Stimulated activated CD4-positive, alpha-beta T cell treated with anti-CD3 and anti-CD28 coated beads, Interleukin-4, amount 100 ng/mL, for 4 hours (primary cell): ENCODE results near the gene SPRR1B.
"Not testable (repeated sequence)": the region's sequence is repeated elsewhere in the genome, so short reads cannot be mapped to it uniquely, and the experiment has no call there.

Experiments used
- DNase-seq, 2 experiments: peaks; one replicate each; pipeline ENCODE4 v3.0.0-alpha.2; 2020

Gene SPRR1B, protein sequence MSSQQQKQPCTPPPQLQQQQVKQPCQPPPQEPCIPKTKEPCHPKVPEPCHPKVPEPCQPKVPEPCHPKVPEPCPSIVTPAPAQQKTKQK

DNA sequence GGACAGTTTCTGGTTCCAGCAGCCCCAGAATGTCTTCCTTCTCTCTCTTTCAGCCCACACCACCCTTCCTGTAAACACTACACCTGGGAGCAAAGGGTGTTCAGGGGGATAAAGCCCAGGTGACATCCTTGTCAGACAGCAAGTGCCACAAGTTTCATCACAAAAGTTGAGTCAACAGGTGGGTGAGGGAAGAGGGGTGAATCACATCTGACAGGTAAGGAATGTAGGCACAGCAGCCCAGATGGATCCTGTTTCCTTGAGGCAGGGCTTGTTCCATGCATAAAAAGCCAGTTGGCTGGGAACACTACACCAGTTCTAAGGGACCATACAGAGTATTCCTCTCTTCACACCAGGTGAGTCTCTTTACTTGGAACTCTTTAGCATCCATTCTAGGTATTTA lies at the start of gene SPRR1B:
Gene SPRR1B (plus strand): TSS at position 309 of the 400 bp plus-strand sequence. CDS start 1,143 bp downstream, outside the sequence.
- DNase-seq = no peak

DNA sequence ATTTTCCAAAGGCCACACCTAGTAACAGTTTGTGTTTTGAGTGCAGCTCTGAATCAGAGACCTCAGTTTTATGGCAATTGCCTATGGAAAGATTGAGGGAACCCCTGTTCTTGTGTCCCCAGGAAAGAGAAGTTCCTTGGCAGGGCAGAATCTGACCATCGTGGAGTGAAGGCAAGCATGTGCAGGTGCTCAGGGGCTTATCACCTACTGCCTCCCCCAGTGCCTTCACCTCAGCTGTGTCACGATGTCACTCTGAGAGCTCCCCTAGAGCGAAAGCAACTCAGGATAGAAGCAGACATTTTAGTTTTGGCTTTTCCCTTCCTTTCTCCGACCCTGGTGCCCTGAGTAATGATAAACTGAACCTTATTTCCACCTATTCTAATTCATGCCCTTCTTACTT lies 48.9 kb upstream of the SPRR1B start:
- no peak for DNase-seq

DNA sequence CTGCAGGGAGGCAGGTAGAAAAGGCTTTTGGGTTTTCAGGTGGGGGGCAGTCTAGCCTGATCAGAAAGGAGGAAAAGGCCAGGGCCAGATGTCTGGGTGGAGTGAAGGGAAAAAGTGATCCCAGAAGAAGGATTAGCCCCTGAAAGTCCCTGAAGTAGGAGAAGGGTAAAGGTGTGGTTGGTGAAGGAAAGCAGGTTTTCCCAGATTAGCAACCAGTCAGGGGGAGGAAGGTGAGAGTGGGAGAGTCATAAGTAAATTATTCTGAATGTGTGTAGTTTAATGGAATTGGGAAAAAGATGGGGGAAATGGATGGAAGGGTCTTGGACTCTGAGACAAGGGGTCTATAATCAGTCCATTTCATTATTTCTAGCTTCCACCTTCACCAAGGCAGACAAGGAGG lies 47.8 kb upstream of the SPRR1B start:
- DNase-seq = no peak

DNA sequence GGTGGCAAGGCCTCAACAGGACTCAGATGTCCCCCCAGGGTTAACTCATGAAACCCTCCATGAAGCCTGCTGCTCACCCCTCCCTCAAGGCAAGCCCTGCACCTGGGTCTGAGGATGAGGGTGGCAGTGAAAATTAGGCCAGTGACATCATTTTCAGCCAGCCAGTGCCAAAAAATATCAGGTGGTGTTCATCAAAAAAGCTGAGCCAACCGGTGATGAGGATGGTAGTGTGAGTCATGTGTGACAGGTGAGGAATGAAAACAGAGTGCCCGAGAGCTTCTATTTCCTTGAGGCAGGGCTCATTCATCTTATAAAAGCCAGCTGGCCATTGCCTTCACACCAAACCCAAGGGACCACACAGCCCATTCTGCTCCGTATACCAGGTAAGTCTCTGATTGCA lies 47.3 kb upstream of the SPRR1B start, which contains the start of gene SPRR1A:
Gene SPRR1A (plus strand): TSS at position 339 of the 400 bp plus-strand sequence. CDS start 1,150 bp downstream, outside the sequence.
- no peak for DNase-seq

DNA sequence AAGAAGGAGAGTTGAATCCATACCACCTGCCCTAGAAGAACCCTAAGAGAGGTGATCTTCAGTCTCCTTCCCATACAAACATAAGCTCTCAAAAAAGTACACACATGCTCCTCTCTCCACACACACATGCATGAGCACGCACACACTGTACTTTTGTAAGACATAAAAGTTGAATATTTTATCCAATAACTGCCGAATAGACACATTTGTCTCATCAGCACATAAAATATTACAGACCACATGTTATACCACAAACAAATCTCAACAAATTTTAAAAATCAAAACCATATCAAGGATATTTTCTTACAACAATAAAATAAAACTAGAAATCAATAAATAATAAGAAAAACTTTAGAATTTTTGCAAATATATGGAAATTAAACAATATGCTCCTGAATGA lies 44.4 kb upstream of the SPRR1B start:
- no peak for DNase-seq

DNA sequence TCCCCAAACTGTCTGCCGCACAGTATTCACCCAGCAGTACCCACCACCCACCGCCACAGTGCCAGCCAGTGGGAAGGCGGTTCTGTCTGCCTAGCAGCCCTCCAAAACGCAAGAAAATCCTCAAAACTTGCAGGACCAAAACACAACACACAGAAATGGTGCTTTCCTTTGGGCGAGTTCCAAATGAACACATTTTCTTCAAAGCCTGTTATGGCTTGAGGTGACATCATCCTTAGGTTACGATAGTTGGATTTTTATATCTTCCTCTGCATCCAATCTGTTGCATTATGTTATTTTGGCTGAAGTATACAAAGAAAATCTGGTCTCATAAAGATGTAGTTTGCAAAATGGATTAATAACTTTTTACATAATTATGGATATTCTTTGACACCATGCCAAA lies 37.8 kb upstream of the SPRR1B start:
- DNase-seq = no peak

DNA sequence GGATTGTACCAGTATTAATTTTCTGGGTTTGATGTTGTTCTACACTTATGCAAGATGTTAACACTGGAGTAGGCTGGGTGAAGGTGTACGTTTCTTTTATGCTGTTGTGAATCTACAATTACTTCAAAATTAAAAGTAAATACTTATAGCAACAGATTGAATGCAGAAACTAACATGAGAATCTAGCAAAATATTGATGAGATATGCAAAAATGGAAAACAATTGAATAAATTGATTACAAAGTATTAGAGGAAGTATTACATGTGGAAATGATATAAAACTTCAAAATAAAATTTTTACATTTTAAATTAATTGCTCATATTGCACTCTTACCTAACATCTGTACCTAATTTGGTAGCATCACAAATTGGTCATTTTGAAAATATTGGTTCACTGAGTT lies 35.2 kb upstream of the SPRR1B start:
- no peak for DNase-seq

DNA sequence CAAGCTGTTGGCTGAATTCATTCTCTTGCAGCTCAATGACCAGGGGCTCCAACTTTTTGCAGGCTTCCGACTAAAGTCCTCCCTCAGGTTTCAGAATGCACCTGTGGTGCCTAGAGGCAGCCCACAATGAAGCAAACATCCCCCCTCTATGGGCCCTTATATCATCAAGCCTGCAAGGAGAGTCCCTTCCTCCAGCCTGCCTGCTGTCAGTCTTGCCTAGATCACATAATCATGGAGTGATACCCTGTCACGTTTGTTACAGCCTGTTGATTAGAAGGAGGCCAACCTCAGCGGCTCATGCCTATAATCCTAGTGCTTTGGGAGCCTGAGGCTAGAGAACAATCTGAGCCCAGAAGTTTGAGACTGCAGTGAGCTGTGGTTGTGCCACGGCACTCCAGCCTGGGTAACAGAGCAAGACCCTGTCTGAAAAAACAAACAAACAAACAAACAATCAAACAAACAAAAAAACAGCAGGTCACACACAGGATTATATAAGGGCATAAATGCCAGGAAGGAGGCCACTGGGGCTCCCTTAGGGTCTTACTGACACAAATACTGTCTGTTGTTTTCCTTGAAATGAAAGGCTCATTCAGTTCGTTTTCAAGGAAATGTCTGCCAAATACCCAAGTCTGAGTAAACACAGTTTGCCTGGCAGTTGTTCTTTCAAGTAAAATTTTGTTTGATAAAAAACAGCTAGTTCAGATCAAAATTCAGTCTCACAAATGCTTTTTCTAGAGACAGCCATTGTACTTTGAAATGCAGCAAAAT lies 34.2 kb upstream of the SPRR1B start:
- DNase-seq = no peak

DNA sequence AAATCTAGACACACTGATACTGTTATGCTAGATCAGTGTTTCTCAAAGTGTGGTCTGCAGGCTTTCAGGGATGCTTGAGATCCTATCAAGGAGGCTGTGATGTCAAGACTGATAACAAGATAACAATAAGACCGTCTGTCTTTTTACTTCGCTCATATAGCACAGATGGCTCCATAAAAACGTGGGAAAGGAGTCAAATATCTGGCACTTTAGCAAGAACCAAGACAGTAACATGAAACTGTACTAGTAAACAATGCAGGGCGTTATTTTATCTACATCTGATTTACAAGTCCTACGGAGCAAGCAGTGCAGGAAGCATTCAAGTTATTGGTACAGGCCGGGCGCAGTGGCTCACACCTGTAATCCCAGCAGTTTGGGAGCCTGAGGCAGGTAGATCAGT lies 33.1 kb upstream of the SPRR1B start:
- DNase-seq = no peak

DNA sequence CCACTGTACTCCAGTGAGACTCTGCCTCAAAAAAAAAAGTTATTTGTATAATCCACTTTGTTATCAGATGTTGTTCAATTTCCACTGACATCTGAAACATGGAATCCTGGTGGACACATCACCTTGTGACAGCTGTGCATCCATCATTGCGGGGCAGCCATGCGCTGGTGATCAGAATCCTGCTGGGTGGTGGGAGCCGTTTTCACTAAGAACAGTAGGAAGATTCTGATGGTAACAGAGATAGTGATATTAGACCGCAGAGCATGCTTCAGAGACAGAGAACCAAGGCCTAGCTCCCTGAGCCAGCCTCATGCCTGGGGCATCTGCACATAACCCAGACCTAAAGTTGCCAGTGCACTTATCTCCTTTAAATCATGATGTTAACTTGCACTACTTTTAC lies 32.5 kb upstream of the SPRR1B start:
- no peak for DNase-seq

DNA sequence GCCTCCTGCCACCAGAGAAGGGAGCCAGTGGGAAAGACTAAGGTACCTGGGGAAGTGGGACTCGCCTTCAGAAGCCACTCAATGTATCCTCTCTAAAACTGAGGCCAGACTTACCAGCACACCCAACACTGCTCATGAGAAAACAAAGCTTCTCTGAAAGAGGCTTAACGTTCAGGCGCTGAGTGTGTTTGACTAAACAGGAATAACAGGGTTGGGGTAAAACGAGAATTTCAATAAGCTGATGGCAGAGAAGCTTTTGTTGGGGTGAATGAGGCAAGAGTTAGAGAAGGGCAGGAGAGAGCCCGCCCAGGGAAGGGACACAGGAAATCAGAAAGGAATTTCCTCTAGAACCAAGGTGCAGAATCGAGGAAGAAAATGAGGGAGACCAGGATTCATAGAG lies 31.2 kb upstream of the SPRR1B start:
- DNase-seq = no peak

DNA sequence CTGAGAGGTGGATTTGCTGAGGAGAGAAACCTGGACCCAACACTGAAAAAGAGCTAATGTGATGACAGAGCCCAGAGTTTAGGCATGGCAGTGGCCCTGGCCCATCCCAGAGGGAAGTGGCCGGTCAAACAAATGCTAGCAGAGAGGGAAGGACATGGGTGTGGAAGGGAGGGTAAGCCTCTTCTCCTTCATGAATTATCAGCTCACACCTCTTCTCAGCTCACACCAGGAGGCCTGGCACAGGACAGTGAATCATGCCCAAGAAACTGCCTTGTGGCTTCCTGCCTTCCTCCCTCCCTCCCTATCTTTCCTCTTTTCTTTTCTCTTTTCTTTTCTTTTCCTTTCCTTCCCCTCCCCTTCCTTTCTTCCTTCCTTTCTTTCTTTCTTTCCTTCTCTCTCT lies 30.7 kb upstream of the SPRR1B start:
- no peak for DNase-seq

DNA sequence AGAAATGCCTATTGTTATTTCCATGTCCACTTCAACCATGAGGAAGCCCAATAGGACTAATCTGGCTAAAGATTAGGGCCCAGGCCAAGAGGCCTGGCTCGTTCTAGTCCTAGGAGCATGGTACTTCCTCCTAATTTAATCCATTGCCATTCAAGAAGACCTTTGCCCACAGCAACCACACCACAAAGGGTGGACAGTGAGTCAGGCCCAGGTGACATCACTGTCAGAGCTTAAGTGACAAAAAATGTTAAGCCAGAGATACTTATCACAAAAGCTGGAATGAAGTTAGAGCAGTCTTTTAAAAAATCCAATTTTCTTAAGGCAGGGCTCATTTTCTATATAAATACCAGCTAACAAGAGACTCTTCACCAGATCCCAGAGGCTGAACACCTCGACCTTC lies 29.6 kb upstream of the SPRR1B start, which contains the start of gene SPRR3:
Gene SPRR3 (plus strand): TSS at position 368 of the 400 bp plus-strand sequence. CDS start 1,272 bp downstream, outside the sequence.
- DNase-seq = no peak

DNA sequence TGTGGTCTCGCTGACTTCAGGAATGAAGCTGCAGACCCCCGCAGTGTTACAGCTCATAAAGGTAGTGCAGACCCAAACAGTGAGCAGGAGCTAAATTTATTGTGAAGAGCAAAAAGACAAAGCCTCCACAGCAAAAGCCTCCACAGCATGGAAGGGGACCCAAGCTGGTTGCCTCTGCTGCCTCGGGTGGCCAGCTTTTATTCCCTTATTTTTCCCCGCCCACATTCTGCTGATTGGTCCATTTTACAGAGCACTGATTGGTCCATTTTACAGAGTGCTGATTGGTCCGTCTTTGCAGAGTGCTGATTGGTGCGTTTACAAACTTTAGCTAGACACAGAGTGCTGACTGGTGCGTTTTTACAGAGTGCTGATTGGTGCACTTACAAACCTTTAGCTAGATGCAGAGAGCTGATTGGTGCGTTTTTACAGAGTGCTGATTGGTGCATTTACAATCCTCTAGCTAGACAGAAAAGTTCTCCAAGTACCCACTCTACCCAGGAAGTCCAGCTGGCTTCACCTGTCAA lies 19.7 kb upstream of the SPRR1B start:
- DNase-seq = not testable (repeated sequence)

DNA sequence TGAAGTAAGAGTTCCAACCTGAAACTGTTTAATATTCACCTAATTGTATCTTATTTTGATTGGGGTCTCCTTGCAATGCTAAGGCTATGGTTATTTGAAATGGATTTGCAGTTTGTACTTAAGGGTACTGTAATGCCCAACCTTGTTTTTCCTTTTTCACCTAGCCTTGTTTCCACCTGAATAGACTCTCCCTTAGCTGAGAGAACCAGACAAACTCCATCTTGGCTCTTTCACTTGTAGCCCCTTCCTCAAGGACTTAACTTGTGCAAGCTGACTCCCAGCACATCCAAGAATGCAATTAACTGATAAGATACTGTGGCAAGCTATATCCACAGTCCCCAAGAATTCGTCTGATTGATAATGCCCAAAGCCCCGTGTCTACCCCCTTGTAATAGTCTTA lies 9.2 kb upstream of the SPRR1B start:
- not testable (repeated sequence) for DNase-seq

DNA sequence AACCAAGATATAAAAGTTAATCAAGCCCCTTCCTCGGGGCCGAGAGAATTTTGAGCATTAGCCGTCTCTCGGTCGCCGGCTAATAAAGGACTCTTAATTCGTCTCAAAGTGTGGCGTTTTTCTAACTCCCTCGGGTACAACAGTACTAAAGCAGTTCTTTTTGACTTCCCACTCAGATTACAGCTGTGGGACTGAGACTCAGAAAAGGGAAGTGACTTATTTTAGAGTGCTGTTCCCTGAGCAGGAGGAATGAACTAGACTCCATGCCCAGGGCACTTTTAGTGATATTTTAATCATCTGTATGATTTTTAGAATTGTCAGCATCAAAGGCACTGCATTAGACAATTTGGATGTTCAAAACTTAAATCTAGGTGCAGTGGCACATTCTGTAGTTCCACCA lies 8.7 kb upstream of the SPRR1B start:
- not testable (repeated sequence) for DNase-seq

DNA sequence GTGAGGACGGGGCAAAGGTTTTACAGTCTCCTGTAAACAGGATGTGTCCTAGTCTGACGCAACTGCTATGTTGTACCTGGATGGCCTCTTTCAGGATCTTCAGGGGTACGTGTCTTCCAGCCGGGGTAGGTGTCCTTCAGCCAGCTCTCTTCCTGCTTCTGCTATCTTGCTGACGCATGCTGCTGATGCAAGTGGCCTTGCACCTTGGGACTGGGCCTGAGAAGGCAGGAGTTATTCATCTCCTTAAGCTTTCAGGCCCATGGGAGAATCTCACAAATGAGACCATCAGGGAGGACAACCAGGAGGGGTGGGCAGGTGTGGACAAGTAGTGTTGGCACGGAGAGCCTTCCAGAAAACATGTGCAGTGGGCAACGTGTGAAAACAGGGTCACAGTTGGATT lies 7.9 kb upstream of the SPRR1B start:
- DNase-seq = no peak

DNA sequence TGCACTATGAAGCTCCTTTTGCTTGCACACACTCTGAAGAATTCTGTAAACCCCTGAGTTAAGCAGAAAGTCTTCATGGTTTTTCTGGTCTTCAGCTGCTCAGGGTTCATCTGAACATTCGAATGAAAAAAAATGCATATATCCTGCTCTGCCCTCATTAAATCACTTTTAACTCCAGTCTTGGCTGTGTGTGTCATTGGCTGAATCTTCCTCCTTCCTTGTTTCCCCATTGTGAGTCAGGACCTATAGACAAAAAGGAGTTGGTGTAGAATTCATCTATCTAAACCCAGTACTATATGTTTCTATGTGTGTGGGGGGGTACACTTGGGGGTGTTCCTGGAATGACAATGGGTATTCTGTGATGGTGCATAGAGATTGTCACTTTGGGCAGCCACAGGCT lies 6.6 kb upstream of the SPRR1B start:
- DNase-seq = no peak

DNA sequence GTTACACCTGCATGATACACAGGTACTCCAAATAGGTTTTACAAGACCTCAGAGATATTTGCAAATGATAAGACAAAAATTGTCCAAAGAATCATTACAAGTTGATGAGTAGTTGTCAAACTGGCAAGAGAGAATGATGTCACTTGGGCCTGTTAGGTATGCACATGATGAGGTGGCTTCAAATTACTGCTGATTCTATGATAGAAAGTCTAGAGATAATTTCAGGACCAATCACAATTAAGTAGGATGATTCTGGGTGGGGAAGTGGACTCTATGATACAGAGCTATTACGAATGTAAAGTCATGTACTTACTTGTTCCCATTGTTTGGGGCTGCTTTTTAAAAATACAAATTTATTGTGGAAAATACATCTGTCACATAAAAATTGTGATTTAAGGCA lies 5.2 kb upstream of the SPRR1B start:
- DNase-seq = no peak

DNA sequence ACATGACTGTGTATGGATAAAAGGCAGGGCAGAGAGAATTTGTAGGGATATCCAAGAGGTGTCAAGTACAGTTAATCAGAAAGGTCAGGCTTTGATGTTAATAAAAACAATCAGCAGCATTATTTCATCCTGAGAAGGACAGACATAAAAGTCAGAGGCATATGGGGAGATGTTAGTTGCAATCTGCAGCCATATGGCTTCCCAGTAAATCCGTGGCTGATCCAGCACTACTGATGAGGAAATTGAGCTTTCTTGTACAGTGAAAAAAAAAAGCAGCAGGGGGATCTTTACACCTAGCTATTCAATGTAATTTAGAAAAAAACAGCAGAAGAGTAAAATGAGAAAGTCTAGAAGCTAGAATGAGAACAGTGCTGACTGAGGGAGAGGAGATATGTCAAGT lies 2.2 kb upstream of the SPRR1B start:
- no peak for DNase-seq

DNA sequence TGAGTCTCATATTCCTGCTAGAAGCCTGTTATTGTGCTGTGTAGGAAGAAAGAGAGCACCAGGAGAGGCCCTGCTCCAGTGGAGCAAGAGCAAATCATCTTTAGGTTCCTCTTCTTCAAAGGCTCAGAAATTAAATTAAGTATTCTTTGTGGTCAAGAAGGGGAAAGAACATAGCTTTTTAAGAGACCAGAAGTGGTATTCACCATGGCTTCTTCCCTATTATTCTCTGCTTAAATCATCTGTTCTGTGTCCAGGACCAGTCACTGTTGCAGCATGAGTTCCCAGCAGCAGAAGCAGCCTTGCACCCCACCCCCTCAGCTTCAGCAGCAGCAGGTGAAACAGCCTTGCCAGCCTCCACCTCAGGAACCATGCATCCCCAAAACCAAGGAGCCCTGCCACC lies 1.1 kb downstream of the SPRR1B start:
- DNase-seq = no peak

DNA sequence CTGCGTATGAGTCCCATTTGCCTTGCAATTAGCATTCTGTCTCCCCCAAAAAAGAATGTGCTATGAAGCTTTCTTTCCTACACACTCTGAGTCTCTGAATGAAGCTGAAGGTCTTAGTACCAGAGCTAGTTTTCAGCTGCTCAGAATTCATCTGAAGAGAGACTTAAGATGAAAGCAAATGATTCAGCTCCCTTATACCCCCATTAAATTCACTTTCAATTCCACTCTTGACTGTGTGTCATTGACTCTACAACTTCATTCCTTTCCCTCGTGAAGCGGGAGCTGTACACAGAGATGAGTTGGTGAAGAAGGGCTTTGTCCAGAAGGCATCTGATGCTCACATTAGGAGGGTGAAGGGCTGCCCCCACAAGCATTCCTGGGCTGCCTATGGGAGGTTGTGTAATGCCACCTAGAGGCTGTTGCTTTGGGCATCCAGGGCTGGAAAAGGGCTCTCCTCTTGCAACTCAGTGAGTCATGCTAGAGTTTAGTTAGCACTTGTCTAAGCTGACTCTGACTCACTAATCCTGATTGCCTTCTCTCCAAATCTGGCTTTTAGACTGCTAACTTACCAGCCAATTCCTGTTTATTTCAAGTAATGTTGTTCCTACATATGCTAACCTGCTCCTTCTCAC lies 1.8 kb downstream of the SPRR1B start:
- DNase-seq = no peak

DNA sequence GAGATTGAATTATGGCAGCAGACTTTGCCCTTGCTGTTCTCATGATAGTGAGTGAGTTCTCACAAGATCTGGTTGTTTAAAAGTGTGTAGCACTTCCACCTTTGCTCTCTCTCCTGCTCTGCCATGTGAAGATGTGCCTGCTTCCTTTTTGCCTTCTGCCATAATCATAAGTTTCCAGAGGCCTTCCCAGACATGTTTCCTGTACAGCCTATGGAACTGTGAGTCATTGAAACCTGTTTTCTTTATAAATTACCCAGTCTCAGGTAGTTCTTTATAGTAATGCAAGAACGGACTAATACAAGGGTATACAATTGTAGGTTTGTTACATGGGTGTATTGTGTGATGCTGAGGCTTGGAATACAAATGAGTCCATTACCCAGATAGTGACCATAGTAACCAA lies 4.2 kb downstream of the SPRR1B start:
- no peak for DNase-seq
